HG02981 (cell line): ENCODE results near the gene IFT52.
"Not testable (repeated sequence)": the region's sequence is repeated elsewhere in the genome, so short reads cannot be mapped to it uniquely, and the experiment has no call there.

Experiments used
- ATAC-seq: cut with Tn5 transposase; IDR thresholded peaks from one replicate; pipeline ENCODE4 v1.9.1; 2021; ENCODE audit warnings: mild to moderate bottlenecking, moderate library complexity; ENCODE audit not compliant: unreplicated experiment

The IFT52 gene

DNA sequence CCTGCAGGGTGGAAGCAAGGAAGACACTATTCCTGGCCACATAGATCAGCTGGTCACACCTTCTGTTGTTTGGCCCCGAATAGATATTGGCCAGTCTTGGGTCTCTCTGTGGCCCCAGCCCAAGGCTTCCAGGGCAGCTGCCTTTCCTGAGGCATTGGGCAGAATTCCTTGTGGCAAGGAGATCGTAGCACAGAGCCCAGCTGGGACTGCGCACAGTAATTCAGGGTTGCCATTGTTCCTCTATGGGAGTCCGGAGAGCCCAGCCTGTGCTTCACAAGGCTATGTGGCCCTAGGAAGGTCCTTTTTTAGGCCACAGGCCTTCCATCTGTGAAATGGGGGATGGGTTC is 25.0 kb upstream of the IFT52 start:
- ATAC-seq: no peak

DNA sequence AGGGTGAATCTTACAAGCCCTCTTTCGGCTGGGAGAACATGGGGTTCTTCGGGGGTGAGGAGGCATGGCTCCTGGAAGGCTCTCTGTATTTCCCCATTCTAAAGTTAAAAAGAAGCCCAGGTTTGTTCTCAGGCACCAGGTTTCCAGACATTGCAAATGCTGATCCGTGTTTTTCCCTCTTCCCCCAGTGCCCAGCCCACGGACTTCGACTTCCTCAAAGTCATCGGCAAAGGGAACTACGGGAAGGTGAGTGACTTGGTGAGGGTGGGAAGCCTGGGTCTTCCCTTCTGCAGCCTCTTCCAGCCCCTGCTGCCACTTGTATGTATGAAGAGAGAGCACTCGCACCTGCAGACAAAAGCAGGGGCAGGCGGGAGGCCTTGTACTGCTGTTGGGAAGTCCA is 23.3 kb upstream of the IFT52 start:
- ATAC-seq: no peak

DNA sequence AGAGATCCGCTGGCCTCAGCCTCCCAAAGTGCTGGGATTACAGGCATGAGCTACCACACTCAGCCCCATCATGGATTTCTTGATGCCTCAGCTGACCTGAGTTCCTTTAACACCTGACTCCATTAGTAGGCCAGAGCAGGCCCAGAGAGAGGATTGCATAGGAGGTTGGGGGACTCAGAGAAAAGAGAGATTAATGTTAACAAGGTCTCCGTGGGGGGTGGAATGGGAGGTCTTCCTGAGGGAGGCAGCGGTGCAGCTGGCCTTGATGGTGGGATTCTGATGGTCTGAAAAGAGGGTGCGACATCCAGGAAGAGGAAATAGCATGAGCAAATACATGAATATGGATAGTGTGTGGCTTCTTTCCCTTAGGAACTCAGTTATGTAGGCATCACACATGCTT is 22.0 kb upstream of the IFT52 start:
- no peak for ATAC-seq

DNA sequence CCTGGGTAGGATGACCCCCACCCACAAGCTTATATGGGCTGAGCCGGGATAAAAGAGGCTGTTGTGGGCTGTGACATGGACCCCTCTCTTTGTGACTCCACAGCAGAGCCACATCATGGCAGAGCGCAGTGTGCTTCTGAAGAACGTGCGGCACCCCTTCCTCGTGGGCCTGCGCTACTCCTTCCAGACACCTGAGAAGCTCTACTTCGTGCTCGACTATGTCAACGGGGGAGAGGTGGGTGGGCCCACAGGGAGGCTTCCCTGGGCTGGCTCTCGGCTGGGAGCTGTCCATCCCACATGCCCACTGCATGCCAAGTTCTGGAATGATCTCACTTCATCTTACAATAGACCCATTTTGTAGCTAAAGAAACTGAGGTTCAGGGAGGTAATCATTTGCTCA is 21.5 kb upstream of the IFT52 start:
- no peak for ATAC-seq

DNA sequence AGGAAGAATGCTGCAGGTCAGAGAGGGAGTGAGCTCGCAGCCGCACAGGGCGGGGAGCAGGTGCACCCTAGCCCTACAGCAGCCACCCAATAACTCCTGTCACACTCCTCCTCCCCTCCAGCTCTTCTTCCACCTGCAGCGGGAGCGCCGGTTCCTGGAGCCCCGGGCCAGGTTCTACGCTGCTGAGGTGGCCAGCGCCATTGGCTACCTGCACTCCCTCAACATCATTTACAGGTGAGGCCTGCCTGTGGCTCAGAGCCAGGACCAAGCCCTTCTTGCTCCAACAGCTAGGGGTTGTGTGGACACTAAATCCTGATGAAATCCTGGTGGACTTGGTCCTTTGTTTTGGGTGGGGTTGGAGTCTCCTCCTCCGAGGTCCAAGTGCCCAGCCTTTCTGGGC is 20.2 kb upstream of the IFT52 start:
- ATAC-seq: no peak

DNA sequence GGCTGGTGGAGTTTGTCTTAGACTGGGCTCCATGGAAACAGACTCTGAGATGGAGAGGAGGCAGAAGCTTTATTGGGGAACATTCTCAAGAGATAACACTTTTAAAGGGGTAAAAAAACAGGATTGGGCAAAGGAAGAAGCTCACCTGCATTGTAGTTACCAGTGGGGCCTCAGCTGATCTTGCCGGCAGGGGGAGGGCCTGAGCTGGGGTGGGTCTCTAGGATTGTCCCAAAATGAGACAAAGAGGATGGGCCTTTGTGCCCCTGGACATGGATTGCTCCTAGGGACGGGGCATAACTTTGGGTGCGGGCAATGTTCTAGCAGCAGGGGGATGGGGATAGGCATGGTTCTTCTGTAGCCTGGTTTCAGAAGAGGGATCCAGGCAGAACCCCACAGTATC is 19.4 kb upstream of the IFT52 start:
- no peak for ATAC-seq

DNA sequence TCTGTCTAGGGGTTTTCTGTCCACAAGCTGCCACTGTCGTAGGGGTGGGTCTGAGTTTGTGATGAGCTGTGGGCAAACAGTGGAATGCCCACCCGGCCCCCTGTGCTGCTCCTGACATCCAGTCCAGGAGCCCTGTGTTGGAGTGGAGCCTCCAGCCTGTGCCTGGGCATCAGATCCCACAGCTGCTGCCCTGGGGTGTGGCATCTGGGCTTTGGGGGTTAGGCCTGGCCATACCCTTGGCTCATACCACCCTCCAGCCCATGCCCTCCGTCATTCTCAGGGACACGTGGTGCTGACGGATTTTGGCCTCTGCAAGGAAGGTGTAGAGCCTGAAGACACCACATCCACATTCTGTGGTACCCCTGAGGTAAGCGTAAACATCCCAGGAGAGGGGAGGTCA is 19.0 kb upstream of the IFT52 start:
- no peak for ATAC-seq

DNA sequence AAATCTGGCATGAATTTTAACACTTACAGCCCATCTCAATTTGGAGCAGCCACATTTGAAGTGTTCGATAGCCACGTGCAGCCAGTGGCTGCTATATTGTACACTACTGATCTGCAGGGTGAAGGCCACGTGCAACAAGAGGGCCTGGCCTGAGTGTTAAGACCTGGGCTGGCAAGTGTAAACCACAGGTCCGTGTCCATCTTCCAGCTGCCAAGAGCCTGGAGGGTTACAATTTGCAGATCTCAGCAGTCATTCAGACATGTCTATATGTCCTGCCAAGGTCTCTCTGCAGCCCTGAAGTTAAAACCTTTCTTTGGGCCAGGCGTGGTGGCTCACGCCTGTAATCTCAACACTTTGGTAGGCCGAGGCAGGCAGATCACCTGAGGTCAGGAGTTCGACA is 17.8 kb upstream of the IFT52 start:
- ATAC-seq: no peak

DNA sequence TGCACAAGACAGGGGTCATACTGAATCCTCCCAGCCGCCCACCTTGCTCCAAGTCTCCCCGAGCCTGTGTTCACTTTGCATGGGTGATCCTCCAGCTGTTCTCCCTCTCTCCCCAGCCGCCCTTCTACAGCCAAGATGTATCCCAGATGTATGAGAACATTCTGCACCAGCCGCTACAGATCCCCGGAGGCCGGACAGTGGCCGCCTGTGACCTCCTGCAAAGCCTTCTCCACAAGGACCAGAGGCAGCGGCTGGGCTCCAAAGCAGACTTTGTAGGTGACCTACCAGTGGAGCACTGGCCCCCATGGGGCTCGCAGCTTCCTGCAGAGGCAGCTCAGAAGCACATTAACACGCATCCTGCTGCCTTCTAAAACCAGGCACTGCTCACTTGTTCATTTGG is 14.6 kb upstream of the IFT52 start:
- no peak for ATAC-seq

DNA sequence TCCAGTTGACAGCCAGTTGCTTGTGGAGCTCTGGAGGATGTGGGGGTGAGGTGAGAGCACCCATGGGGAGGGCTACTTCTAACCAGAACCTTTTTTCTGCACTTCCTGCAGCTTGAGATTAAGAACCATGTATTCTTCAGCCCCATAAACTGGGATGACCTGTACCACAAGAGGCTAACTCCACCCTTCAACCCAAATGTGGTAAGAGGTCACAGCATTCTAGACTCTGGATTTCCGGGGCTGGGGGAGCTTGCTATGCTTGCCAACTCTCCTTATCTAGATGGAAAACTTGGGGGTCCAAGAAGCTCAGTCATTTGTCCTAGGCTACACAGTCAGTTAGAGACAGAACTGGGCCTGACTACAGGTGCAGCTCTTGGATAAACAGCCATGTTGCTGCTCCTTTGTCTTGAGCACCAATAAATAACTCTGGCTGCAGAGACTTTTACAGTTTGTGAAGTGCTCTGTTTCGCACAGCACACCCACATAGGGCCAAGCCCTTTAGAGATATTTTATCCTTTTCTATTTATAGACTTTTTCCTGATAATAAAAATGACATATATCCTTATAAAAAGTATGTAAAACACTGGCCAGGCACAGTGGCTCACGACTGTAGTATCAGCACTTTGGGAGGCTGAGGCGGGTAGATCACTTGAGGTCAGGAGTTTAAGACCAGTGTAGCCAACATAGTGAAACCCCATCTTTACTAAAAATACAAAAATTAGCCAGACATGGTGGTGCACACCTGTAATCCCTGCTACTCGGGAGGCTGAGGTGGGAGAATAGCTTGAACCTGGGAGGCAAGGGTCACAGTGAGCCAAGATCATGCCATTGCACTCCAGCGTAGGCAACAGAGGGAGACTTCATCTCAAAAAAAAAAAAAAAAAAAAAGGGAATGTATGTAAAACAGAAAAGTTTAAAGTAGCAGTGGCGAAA is 10.6 kb upstream of the IFT52 start:
- no peak for ATAC-seq

DNA sequence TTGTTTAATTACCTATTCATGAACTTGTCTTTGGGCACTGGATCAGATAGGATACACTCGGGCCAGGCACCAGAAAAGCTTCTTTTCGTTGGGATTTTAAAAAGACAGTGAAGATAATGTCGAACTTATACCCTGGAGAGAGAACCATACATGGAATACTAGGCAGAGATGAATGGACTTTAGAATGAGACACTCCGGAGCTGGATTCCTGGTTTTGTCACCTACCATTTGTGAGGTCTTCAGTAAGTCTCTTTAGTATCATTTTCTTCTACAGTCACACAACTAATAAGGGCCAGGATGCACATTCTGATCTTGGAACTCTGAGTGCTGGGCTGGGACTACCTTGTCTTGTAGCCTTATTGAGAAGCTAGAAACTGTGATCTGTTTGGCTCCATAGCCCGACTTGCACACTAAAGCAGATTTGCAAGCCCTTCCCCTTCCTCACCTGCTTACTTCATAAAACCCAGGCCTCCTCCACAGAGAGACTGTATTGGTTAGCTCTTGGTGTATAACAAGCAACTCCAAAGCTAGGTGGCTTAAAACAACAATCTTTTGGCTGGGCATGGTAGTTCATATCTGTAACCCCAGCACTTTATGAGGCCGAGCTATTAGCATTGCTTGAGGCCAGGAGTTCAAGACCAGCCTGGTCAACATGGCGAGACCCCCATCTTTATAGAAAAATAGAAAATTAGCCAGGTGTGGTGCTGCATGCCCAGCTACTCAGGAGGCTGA is 7.4 kb upstream of the IFT52 start:
- no peak for ATAC-seq

DNA sequence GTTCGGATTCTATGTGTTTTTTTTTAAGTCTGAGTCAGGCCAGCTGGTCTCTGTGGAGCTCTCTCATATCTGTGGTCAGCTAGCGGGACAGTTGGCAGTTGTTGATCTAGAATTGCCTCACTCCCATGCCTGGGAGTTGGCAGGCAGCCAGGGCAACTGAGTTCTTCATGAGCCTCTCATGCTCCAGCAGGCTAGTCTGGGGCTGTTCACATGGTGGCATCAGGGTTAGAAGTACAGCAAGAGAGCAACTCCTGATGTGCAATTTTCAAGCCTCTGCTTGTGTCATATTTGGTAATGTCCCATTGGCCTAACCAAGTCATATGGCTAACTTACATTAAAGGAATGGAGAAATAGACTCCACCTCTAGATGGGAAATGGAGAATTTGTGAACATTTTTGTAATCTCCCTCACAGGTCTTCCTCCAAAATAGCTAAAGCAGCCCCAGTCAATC is 6.7 kb upstream of the IFT52 start:
- no peak for ATAC-seq

DNA sequence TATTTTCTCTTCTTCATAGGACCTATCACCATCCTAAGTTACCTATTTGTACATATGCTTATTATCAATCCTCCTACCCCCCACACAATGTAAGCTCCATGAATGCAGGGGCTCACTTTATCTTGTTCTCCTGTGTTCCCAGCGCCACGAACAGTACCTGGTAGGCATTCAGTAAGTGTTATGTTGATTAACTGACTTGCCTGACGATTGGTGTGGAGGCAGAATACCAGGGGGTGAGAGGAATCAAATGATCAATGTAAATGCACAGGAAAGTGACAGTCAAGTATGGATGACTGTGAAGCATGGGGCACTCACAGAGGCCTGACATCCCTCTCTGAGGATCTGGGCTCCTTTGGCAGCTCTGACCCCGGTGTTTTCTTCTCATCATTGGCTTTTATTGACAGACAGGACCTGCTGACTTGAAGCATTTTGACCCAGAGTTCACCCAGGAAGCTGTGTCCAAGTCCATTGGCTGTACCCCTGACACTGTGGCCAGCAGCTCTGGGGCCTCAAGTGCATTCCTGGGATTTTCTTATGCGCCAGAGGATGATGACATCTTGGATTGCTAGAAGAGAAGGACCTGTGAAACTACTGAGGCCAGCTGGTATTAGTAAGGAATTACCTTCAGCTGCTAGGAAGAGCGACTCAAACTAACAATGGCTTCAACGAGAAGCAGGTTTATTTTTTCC is 6.1 kb upstream of the IFT52 start:
- no peak for ATAC-seq

DNA sequence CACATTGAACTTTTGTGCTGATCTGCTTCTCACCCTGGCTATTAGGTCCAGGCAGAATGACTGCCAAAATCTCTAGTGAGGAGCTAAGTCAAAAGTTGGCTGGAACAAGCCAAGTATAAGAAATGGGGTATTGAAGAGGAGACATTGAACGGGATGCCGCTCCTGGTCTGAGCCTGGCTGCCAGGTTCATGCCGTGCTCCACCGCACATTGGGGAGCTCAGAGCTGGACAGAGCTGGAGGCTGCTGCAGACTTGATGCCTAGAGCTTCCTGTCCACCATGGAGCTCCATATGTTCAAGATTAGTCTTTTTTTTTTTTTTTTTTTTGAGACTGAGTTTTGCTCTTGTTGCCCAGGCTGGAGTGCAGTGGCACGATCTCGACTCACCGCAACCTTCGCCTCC is 4.1 kb upstream of the IFT52 start:
- no peak for ATAC-seq

DNA sequence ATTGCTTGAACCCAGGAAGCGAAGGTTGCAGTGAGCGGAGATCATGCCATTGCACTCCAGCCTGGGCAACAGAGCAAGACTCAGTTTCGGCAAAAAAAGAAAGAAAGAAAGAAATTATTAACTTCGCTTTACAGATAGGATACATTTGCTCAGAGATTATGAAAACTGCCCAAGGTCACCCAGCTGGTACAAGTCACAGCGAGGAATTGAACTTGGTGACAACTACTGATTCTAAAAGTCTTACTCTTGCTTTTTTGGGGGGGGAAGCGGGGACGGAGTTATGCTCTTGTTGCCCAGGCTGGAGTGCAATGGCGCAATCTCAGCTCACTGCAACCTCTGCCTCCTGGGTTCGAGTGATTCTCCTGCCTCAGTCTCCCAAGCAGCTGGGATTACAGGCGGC is 2.2 kb upstream of the IFT52 start:
- ATAC-seq: not testable (repeated sequence)

DNA sequence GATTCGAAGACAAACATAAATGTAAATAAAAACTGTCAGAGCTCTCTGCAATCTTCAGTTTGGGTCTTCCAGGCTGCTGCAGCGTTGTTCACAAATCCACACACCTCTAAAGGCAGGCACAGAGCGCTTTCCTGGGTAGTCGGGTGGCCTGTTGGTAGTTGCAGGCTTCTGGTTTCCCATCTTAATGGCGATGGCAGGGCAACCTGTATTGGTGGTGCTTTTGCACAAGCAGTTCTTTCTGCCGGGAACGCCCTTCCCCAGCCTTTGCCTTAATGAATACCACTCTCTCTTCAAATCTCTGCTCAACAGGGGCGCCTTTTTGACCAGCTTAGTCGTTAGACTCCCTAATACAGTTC is 723 bp upstream of the IFT52 start:
- no peak for ATAC-seq

DNA sequence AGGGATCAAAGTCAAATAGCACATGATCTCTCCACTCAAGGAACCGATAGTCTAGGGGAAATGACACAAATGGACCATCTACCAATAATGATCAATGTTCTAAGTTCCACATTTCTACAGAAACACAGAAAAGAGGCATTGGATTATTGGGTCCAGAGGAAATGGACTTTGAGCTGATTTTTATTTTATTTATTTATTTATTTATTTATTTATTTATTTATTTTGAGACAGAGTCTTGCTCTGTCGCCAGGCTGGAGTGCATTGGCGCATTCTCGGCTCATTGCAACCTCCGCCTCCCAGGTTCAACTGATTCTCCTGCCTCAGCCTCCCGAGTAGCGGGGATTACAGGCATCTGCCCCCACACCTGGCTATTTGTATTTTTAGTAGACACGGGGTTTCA is 11.2 kb downstream of the IFT52 start:
- ATAC-seq: not testable (repeated sequence)

DNA sequence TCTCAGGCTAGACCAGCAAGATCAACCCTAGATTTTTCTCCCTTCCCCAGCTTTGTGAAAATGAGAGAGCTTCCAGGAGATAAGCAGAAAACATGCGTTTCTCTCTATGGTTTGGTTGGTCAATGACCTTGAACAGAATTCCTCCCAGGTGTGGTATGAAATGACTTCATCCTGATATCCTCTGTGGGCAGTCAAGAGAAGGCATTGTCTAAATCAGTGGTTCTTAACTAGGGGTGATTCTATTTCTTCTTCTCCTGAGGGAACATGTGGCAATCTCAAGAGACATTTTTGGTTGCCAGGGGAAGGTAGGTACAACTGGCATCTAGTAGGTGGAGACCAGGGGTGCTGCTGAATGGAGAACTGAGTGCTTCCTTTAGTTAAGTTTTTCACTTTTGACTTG is 12.4 kb downstream of the IFT52 start:
- ATAC-seq: no peak

DNA sequence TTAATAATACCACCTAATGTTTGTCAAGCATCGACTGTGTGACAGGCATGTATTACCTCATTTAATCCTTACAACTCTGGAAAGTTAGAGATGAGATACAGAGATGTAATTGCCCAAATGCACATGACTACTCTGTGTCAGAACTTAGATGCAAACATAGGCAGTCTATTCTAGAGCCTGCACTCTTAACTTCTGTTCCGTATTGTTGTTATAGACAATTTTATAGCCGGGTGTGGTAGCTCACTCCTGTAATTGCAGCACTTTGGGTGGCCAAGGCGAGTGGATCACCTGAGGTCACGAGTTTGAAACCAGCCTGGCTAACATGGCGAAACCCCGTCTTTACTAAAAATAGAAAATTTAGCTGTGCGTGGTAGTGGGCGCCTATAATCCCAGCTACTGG is 15.0 kb downstream of the IFT52 start:
- no peak for ATAC-seq

DNA sequence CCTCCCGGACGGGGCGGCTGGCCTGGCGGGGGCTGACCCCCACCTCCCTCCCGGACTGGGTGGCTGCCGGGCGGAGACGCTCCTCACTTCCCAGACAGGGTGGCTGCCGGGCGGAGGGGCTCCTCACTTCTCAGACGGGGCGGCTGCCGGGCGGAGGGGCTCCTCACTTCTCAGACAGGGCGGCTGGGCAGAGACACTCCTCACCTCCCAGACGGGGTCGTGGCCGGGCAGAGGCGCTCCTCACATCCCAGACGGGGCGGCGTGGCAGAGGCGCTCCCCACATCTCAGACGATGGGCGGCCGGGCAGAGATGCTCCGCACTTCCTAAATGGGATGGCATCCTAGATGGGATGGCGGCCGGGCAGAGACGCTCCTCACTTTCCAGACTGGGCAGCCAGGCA is 16.5 kb downstream of the IFT52 start:
- not testable (repeated sequence) for ATAC-seq

DNA sequence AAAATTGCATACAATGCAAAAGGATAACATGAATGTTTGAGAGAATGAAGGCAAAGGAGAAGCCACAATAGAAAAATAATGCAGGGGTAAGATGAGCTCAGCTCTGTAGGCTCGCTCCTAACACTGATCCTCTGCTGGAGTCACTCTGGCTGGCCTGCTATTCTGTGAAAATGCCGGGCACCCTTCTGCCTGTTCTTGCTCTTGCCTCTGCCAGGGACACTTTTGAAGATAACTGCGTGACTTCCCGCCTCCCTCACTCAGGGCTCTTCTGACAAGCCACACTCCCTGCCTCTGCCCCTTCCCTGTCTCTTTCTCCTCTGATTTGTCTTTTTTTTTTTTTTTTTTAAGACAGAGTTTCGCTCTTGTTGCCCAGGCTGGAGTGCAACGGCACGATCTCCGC is 40.9 kb downstream of the IFT52 start:
- ATAC-seq: no peak

DNA sequence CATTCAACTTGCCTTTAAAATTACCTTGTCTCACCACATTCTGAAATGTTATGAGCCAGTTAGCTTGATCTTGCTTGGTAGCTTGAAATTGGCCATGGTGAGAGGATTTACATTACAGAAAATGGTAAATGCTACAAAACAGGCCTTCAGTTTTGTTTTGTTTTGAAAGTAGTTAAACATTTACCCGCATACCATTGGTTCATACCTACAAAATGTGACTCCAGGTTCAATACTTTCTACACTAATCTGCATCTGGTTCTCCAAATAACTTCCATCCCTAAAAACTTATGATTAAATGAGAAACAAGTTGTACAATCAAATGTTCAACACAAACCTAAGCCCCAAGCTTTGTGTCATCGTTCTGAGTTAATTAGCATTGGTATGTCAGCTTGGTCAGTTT is 45.7 kb downstream of the IFT52 start:
- ATAC-seq: no peak
